ENCODE results near the gene TRDN. TPM values are rescaled to one million over a fixed set of nuclear protein-coding genes. Genes with fewer than 3 reads are reported as not detected.

Gene TRDN
- total and polyA plus RNA-seq, 2 donors, result 0.18 to 0.38 TPM

GRCh38 chr6:123533862-123534648, 102.7 kb downstream of the TRDN start:
- no peak overlapping the region for H3K4me3 ChIP-seq (ENCODE audit: low read length in 2 of 2)
- H3K27ac ChIP-seq (ENCODE audit: low read depth in 1 of 2, low read length in 1 of 2), result no peak overlapping the region
- no peaks in the 10 kb centered on the region for H3K4me1 ChIP-seq (ENCODE audit: control insufficient read depth in 2 of 2, insufficient read depth in 2 of 2, low read length in 2 of 2)
- 85% methylated on average over 2 of the region's 2 CpGs for WGBS
- no peaks in the 10 kb centered on the region for H3K27me3 ChIP-seq (ENCODE audit: control insufficient read depth in 2 of 2, insufficient read depth in 1 of 2, low read length in 1 of 2)
- DNase-seq (ENCODE audit: low read depth in 6 of 9, low spot score in 9 of 9), result no peak
- no peaks in the 10 kb centered on the region for H3K9me3 ChIP-seq (ENCODE audit: control insufficient read depth in 2 of 2, insufficient read depth in 1 of 2, low read length in 1 of 2)
- no peaks in the 10 kb centered on the region for H3K36me3 ChIP-seq (ENCODE audit: control insufficient read depth in 2 of 2, insufficient read depth in 2 of 2, low read length in 1 of 2)

- H3K27ac ChIP-seq (ENCODE audit: low read depth in 1 of 2, low read length in 1 of 2), result no peak overlapping the region
- H3K4me1 ChIP-seq (ENCODE audit: control insufficient read depth in 2 of 2, insufficient read depth in 2 of 2, low read length in 2 of 2), result no peaks in the 10 kb centered on the region
- H3K9me3 ChIP-seq (ENCODE audit: control insufficient read depth in 2 of 2, insufficient read depth in 1 of 2, low read length in 1 of 2), result no peaks in the 10 kb centered on the region
- no peak overlapping the region for H3K4me3 ChIP-seq (ENCODE audit: low read length in 2 of 2)
- H3K36me3 ChIP-seq (ENCODE audit: control insufficient read depth in 2 of 2, insufficient read depth in 2 of 2, low read length in 1 of 2), result no peaks in the 10 kb centered on the region
- 8% methylated on average over 1 of the region's 1 CpG for WGBS
- DNase-seq (ENCODE audit: low read depth in 6 of 9, low spot score in 9 of 9), result no peak
- no peaks in the 10 kb centered on the region for H3K27me3 ChIP-seq (ENCODE audit: control insufficient read depth in 2 of 2, insufficient read depth in 1 of 2, low read length in 1 of 2)
These were observed 106.9 kb downstream of the TRDN start for GRCh38 chr6:123529843-123530242.

- DNase-seq (ENCODE audit: low read depth in 6 of 9, low spot score in 9 of 9), result no peak
- H3K36me3 ChIP-seq (ENCODE audit: control insufficient read depth in 2 of 2, insufficient read depth in 2 of 2, low read length in 1 of 2), result no peaks in the 10 kb centered on the region
- no peaks in the 10 kb centered on the region for H3K27me3 ChIP-seq (ENCODE audit: control insufficient read depth in 2 of 2, insufficient read depth in 1 of 2, low read length in 1 of 2)
- WGBS, result 93% methylated on average over 4 of the region's 4 CpGs
- H3K27ac ChIP-seq (ENCODE audit: low read depth in 1 of 2, low read length in 1 of 2), result no peak overlapping the region
- no peak overlapping the region for H3K4me3 ChIP-seq (ENCODE audit: low read length in 2 of 2)
- no peaks in the 10 kb centered on the region for H3K4me1 ChIP-seq (ENCODE audit: control insufficient read depth in 2 of 2, insufficient read depth in 2 of 2, low read length in 2 of 2)
- no peaks in the 10 kb centered on the region for H3K9me3 ChIP-seq (ENCODE audit: control insufficient read depth in 2 of 2, insufficient read depth in 1 of 2, low read length in 1 of 2)
These were observed 107.7 kb downstream of the TRDN start for GRCh38 chr6:123529058-123529457.

- H3K4me3 ChIP-seq (ENCODE audit: low read length in 2 of 2), result no peak overlapping the region
- no peaks in the 10 kb centered on the region for H3K9me3 ChIP-seq (ENCODE audit: control insufficient read depth in 2 of 2, insufficient read depth in 1 of 2, low read length in 1 of 2)
- no peaks in the 10 kb centered on the region for H3K36me3 ChIP-seq (ENCODE audit: control insufficient read depth in 2 of 2, insufficient read depth in 2 of 2, low read length in 1 of 2)
- H3K4me1 ChIP-seq (ENCODE audit: control insufficient read depth in 2 of 2, insufficient read depth in 2 of 2, low read length in 2 of 2), result no peaks in the 10 kb centered on the region
- 88% methylated on average over 3 of the region's 3 CpGs for WGBS
- H3K27me3 ChIP-seq (ENCODE audit: control insufficient read depth in 2 of 2, insufficient read depth in 1 of 2, low read length in 1 of 2), result no peaks in the 10 kb centered on the region
- DNase-seq (ENCODE audit: low read depth in 6 of 9, low spot score in 9 of 9), result no peak
- no peak overlapping the region for H3K27ac ChIP-seq (ENCODE audit: low read depth in 1 of 2, low read length in 1 of 2)
These were observed 109.3 kb downstream of the TRDN start for GRCh38 chr6:123527406-123527805.

- H3K4me1 ChIP-seq (ENCODE audit: control insufficient read depth in 2 of 2, insufficient read depth in 2 of 2, low read length in 2 of 2), result no peaks in the 10 kb centered on the region
- no peak for DNase-seq (ENCODE audit: low read depth in 6 of 9, low spot score in 9 of 9)
- H3K27me3 ChIP-seq (ENCODE audit: control insufficient read depth in 2 of 2, insufficient read depth in 1 of 2, low read length in 1 of 2), result no peaks in the 10 kb centered on the region
- H3K36me3 ChIP-seq (ENCODE audit: control insufficient read depth in 2 of 2, insufficient read depth in 2 of 2, low read length in 1 of 2), result no peaks in the 10 kb centered on the region
- WGBS, result 88% methylated on average over 2 of the region's 2 CpGs
- H3K9me3 ChIP-seq (ENCODE audit: control insufficient read depth in 2 of 2, insufficient read depth in 1 of 2, low read length in 1 of 2), result no peaks in the 10 kb centered on the region
- H3K4me3 ChIP-seq (ENCODE audit: low read length in 2 of 2), result no peak overlapping the region
- no peak overlapping the region for H3K27ac ChIP-seq (ENCODE audit: low read depth in 1 of 2, low read length in 1 of 2)
These were observed 110.6 kb downstream of the TRDN start for GRCh38 chr6:123526128-123526527.

- no peaks in the 10 kb centered on the region for H3K36me3 ChIP-seq (ENCODE audit: control insufficient read depth in 2 of 2, insufficient read depth in 2 of 2, low read length in 1 of 2)
- H3K9me3 ChIP-seq (ENCODE audit: control insufficient read depth in 2 of 2, insufficient read depth in 1 of 2, low read length in 1 of 2), result no peaks in the 10 kb centered on the region
- H3K27me3 ChIP-seq (ENCODE audit: control insufficient read depth in 2 of 2, insufficient read depth in 1 of 2, low read length in 1 of 2), result no peaks in the 10 kb centered on the region
- DNase-seq (ENCODE audit: low read depth in 6 of 9, low spot score in 9 of 9), result no peak
- no peak overlapping the region for H3K27ac ChIP-seq (ENCODE audit: low read depth in 1 of 2, low read length in 1 of 2)
- no peak overlapping the region for H3K4me3 ChIP-seq (ENCODE audit: low read length in 2 of 2)
- H3K4me1 ChIP-seq (ENCODE audit: control insufficient read depth in 2 of 2, insufficient read depth in 2 of 2, low read length in 2 of 2), result no peaks in the 10 kb centered on the region
- WGBS, result 93% methylated on average over 1 of the region's 1 CpG
These were observed 112.0 kb downstream of the TRDN start for GRCh38 chr6:123524781-123525180.

GRCh38 chr6:123520217-123520616, 116.5 kb downstream of the TRDN start:
- Histone ChIP-seq H3K4me3 (ENCODE audit: low read length in 2 of 2) (no peak overlapping the region), H3K27me3 (ENCODE audit: control insufficient read depth in 2 of 2, insufficient read depth in 1 of 2, low read length in 1 of 2) (no peaks in the 10 kb centered on the region), H3K4me1 (ENCODE audit: control insufficient read depth in 2 of 2, insufficient read depth in 2 of 2, low read length in 2 of 2) (no peaks in the 10 kb centered on the region), H3K9me3 (ENCODE audit: control insufficient read depth in 2 of 2, insufficient read depth in 1 of 2, low read length in 1 of 2) (no peaks in the 10 kb centered on the region), H3K27ac (ENCODE audit: low read depth in 1 of 2, low read length in 1 of 2) (no peak overlapping the region), H3K36me3 (ENCODE audit: control insufficient read depth in 2 of 2, insufficient read depth in 2 of 2, low read length in 1 of 2) (no peaks in the 10 kb centered on the region)
- WGBS, result 91% methylated on average over 3 of the region's 3 CpGs
- no peak for DNase-seq (ENCODE audit: low read depth in 6 of 9, low spot score in 9 of 9)

- H3K27ac ChIP-seq (ENCODE audit: low read depth in 1 of 2, low read length in 1 of 2), result no peak overlapping the region
- H3K4me3 ChIP-seq (ENCODE audit: low read length in 2 of 2), result no peak overlapping the region
- no peaks in the 10 kb centered on the region for H3K36me3 ChIP-seq (ENCODE audit: control insufficient read depth in 2 of 2, insufficient read depth in 2 of 2, low read length in 1 of 2)
- DNase-seq (ENCODE audit: low read depth in 6 of 9, low spot score in 9 of 9), result no peak
- no peaks in the 10 kb centered on the region for H3K27me3 ChIP-seq (ENCODE audit: control insufficient read depth in 2 of 2, insufficient read depth in 1 of 2, low read length in 1 of 2)
- H3K9me3 ChIP-seq (ENCODE audit: control insufficient read depth in 2 of 2, insufficient read depth in 1 of 2, low read length in 1 of 2), result no peaks in the 10 kb centered on the region
- H3K4me1 ChIP-seq (ENCODE audit: control insufficient read depth in 2 of 2, insufficient read depth in 2 of 2, low read length in 2 of 2), result no peaks in the 10 kb centered on the region
These were observed 117.6 kb downstream of the TRDN start for GRCh38 chr6:123519189-123519505.

GRCh38 chr6:123518441-123519188, 118.1 kb downstream of the TRDN start:
- H3K4me3 ChIP-seq (ENCODE audit: low read length in 2 of 2), result no peak overlapping the region
- no peaks in the 10 kb centered on the region for H3K36me3 ChIP-seq (ENCODE audit: control insufficient read depth in 2 of 2, insufficient read depth in 2 of 2, low read length in 1 of 2)
- no peaks in the 10 kb centered on the region for H3K27me3 ChIP-seq (ENCODE audit: control insufficient read depth in 2 of 2, insufficient read depth in 1 of 2, low read length in 1 of 2)
- H3K4me1 ChIP-seq (ENCODE audit: control insufficient read depth in 2 of 2, insufficient read depth in 2 of 2, low read length in 2 of 2), result no peaks in the 10 kb centered on the region
- DNase-seq (ENCODE audit: low read depth in 6 of 9, low spot score in 9 of 9), result no peak
- no peaks in the 10 kb centered on the region for H3K9me3 ChIP-seq (ENCODE audit: control insufficient read depth in 2 of 2, insufficient read depth in 1 of 2, low read length in 1 of 2)
- 94% methylated on average over 5 of the region's 5 CpGs for WGBS
- no peak overlapping the region for H3K27ac ChIP-seq (ENCODE audit: low read depth in 1 of 2, low read length in 1 of 2)

Measured in thymus (tissue), 11 donors.